Psoas muscle (tissue), 8 donors: ENCODE results near the gene TAAR8. TPM values are rescaled to one million over a fixed set of nuclear protein-coding genes. Genes with fewer than 3 reads are reported as not detected.
A peak's percentile ranks its signal among the peaks of the same experiment; 100 is the strongest.
"Not testable (repeated sequence)": the region's sequence is repeated elsewhere in the genome, so short reads cannot be mapped to it uniquely, and the experiment has no call there.

Source experiments
- ATAC-seq, 4 donors: fragments of 200-7000 bp; cut with Tn5 transposase; one replicate each; pipeline ENCODE4 v1.9.1; 2020; ENCODE audit warnings: moderate library complexity in 3 of 4, mild to moderate bottlenecking in 2 of 4
- DNase-seq, 2 donors: peaks; one replicate each; pipeline ENCODE4 v3.0.0-alpha.2; 2020
- H3K27ac ChIP-seq: fragments of 200-600 bp; one replicate; pipeline ENCODE4 v1.8.0; 2022
- H3K27me3 ChIP-seq, 3 donors: fragments of 200-600 bp in 1 of 3; one replicate each; pipeline versions ENCODE4 v1.6.1 to v1.8.0; 2013 to 2022; ENCODE audit warnings: low read length in 2 of 3, mild to moderate bottlenecking in 2 of 3, moderate library complexity in 1 of 3; ENCODE audit not compliant: insufficient read depth in 3 of 3
- H3K36me3 ChIP-seq, 2 donors: fragments of 200-600 bp in 1 of 2; one replicate each; pipeline versions ENCODE4 v1.6.1 to v1.8.0; 2013 to 2022; ENCODE audit warnings: low read depth in 1 of 2, mild to moderate bottlenecking in 1 of 2, moderate library complexity in 1 of 2; ENCODE audit not compliant: insufficient read depth in 1 of 2
- H3K4me1 ChIP-seq: fragments of 200-600 bp; one replicate; pipeline ENCODE4 v1.8.0; 2022
- H3K4me3 ChIP-seq: fragments of 200-600 bp; one replicate; pipeline ENCODE4 v1.8.0; 2022; ENCODE audit warnings: mild to moderate bottlenecking
- H3K9me3 ChIP-seq: fragments of 200-600 bp; one replicate; pipeline ENCODE4 v1.8.0; 2022
- WGBS, 3 donors: extraction: QIAGEN DNeasy Blood & Tissue Kit; methylation state at CpG; one replicate each; pipeline versions ENCODE4 v1.1.6 to v1.1.7; 2013; 5-methylcytosine and 5-hydroxymethylcytosine counted together
- intact Hi-C, 2 donors: fragments of 100-400 bp; cut with DNase I; formaldehyde crosslinking; loops; one replicate each; pipeline versions ENCODE4 v1.11.0 to v1.14.2; 2022
- polyA plus RNA-seq, 3 donors: library from polyadenylated mRNA; stranded (reverse); fragments of 200-250 nt; gene quantifications; one replicate each; pipeline ENCODE4 v1.2.3, GENCODE V29; 2013
- total RNA-seq, 4 donors: library from RNA; stranded (reverse); fragmentation: NEBNext Ultra II Directional in 2 of 4; extraction: Animal tissue kit (Norgen Biotek cat#: 25700) in 2 of 4; gene quantifications; one replicate each; pipeline versions ENCODE4 v1.2.1 to v1.2.4, GENCODE V29; 2021 to 2023
- TF ChIP-seq, protein P1 (sequence below): fragments of 200-600 bp; IDR thresholded peaks from one replicate; pipeline ENCODE4 v1.8.0; 2022; ENCODE audit warnings: antibody characterized with exemption
- donor health status: healthy with polysubstance abuse.
- donor health status: DM: no; HTN: no; CAD: no; lungs with moderate emphysema.
- donor health status: Bipolar disorder and iron deficiency.
- donor health status: healthy.
- donor health status: DM: yes; HTN: yes; CAD: no.
- donor health status: DM: no; HTN: no; CAD: no.
- donor health status: DM: no; HTN: no; CAD: no.
- donor health status: DM: yes; HTN: yes; CAD: no.

Gene TAAR8
- total and polyA plus RNA-seq, 7 donors: not detected

DNA sequence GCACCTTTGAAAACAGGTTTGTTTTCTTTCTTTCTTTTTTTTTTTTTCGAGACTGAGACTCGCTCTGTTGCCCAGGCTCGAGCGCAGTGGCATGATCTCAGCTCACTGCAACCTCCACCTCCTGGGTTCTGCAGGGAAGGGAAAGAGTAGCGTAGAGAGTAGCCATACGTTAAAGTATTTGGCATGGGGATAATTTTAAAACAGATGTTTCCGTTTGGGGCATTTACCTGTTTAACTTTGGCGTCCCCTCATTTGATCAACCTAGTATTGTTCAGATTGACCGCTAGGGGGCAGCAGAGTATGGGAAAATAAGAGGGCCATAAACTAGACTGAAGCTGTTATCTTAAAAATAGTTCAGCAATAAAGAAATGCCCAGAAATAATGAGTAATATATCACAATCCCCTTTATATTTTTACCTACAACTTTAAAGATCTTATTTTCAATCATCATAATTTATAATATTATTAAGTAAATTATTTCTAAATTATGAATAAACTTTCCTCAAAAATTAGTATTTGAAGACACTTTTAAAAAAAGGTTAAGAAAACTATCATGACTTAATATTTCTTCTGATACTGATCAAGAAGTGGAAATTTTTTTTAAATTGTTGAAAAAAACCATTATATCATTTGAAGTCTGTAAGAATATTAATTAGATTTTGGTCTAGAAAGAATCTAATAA is 22.0 kb upstream of the TAAR8 start:
- no peaks in the 10 kb centered on the region for H3K9me3 ChIP-seq
- H3K27ac ChIP-seq: no peak overlapping the region
- TF ChIP-seq, protein P1, sequence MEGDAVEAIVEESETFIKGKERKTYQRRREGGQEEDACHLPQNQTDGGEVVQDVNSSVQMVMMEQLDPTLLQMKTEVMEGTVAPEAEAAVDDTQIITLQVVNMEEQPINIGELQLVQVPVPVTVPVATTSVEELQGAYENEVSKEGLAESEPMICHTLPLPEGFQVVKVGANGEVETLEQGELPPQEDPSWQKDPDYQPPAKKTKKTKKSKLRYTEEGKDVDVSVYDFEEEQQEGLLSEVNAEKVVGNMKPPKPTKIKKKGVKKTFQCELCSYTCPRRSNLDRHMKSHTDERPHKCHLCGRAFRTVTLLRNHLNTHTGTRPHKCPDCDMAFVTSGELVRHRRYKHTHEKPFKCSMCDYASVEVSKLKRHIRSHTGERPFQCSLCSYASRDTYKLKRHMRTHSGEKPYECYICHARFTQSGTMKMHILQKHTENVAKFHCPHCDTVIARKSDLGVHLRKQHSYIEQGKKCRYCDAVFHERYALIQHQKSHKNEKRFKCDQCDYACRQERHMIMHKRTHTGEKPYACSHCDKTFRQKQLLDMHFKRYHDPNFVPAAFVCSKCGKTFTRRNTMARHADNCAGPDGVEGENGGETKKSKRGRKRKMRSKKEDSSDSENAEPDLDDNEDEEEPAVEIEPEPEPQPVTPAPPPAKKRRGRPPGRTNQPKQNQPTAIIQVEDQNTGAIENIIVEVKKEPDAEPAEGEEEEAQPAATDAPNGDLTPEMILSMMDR: peak; percentile 85
- peak in 1 of 2 donors; percentile 39 for DNase-seq
- H3K27me3 ChIP-seq: no peaks in the 10 kb centered on the region
- WGBS, 3 donors: 21 to 29% (median 27%) methylated on average over 9 of the region's 9 CpGs
- H3K4me3 ChIP-seq: peak overlapping the region; percentile 23
- H3K4me1 ChIP-seq: no peaks in the 10 kb centered on the region
- ATAC-seq: peak in 3 of 4 donors; percentile 70 to 89 (median 77)
- no peaks in the 10 kb centered on the region for H3K36me3 ChIP-seq
- intact Hi-C loops: loop anchor here in 1 of 2 donors (5.0 kb wide), 1 partner anchor 267 kb away; the partner anchor contains the start of gene SLC18B1

DNA sequence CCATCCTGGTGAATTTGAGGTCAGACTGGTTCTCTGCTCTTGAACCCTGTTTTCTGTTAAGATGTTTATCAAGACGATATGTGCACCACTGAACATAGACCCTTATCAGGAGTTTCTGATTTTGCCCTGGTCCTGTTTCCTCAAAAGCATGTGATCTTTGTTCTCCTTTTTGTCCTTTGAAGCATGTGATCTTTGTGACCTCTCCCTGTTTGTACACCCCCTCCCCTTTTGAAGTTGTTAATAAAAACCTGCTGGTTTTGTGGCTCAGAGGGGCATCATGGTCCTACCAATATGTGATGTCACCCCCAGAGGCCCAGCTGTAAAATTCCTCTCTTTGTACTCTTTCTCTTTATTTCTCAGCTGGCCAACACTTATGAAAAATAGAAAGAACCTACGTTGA is 17.9 kb upstream of the TAAR8 start:
- not testable (repeated sequence) for ATAC-seq, H3K36me3 ChIP-seq, H3K27me3 ChIP-seq, H3K27ac ChIP-seq, DNase-seq, H3K4me1 ChIP-seq, H3K9me3 ChIP-seq, H3K4me3 ChIP-seq
- intact Hi-C loops: loop anchor here in 1 of 2 donors (5.0 kb wide), 1 partner anchor 263 kb away; the partner anchor contains the start of gene SLC18B1
- 78 to 88% (median 84%) methylated on average over 2 of the region's 2 CpGs for WGBS, 3 donors

GRCh38 chr6:132537145-132537544 is 15.3 kb upstream of the TAAR8 start:
- H3K4me3 ChIP-seq: no peak overlapping the region
- no peaks in the 10 kb centered on the region for H3K9me3 ChIP-seq
- no peak overlapping the region for H3K27ac ChIP-seq
- intact Hi-C loops: no loop called here
- DNase-seq: no peak
- no peaks in the 10 kb centered on the region for H3K27me3 ChIP-seq
- TF ChIP-seq, protein P1: no peak
- WGBS, 3 donors: 82 to 86% (median 83%) methylated on average over 3 of the region's 3 CpGs
- ATAC-seq: no peak
- no peaks in the 10 kb centered on the region for H3K4me1 ChIP-seq
- H3K36me3 ChIP-seq: no peaks in the 10 kb centered on the region

GRCh38 chr6:132537977-132538376 is 14.5 kb upstream of the TAAR8 start, which contains the start of gene TAAR9:
Gene TAAR9 (plus strand): TSS chr6:132538277. CDS start chr6:132538290, 13 bp downstream.
- ATAC-seq (no peak), DNase-seq (no peak)
- Histone ChIP-seq H3K27ac (no peak within 1 kb of the TSS), H3K9me3 (no peaks in the 10 kb centered on the region), H3K36me3 (no peaks in the 10 kb centered on the region), H3K4me1 (no peaks in the 10 kb centered on the region), H3K27me3 (no peaks in the 10 kb centered on the region), H3K4me3 (no peak within 1 kb of the TSS)
- WGBS, 3 donors: 75 to 85% (median 80%) methylated on average over 4 of the region's 4 CpGs
- TF ChIP-seq, protein P1: no peak
- intact Hi-C loops: no loop called here

GRCh38 chr6:132544826-132545225 is 7.6 kb upstream of the TAAR8 start:
- DNase-seq: no peak
- intact Hi-C loops: no loop called here
- H3K4me1 ChIP-seq: no peaks in the 10 kb centered on the region
- no peak for ATAC-seq
- no peak overlapping the region for H3K4me3 ChIP-seq
- no peaks in the 10 kb centered on the region for H3K27me3 ChIP-seq
- TF ChIP-seq, protein P1: no peak
- no peak overlapping the region for H3K27ac ChIP-seq
- no peaks in the 10 kb centered on the region for H3K36me3 ChIP-seq
- H3K9me3 ChIP-seq: no peaks in the 10 kb centered on the region
